HepG2 (cell line): ENCODE results near the gene HOXA6. TPM values are rescaled to one million over a fixed set of nuclear protein-coding genes. Genes with fewer than 3 reads are reported as not detected.

Experiments
- HNRNPLL ChIP-seq: fragments of 200-400 bp; formaldehyde crosslinking; IDR thresholded peaks from 2 replicates; pipeline ENCODE4 v1.6.1; 2017; ENCODE audit warnings: mild to moderate bottlenecking, low read depth, low read length; ENCODE audit not compliant: poor library complexity, severe bottlenecking
- IRF1 ChIP-seq: sonication (generic); formaldehyde crosslinking; IDR thresholded peaks from 2 replicates; pipeline ENCODE4 v1.4.0; 2020; ENCODE audit warnings: low read depth, mild to moderate bottlenecking, missing genetic modification reagents
- KLF11 ChIP-seq: IDR thresholded peaks from 2 replicates; pipeline ENCODE4 v1.6.1; 2016; ENCODE audit warnings: missing compliant biosample characterization
- MTA3 ChIP-seq: sonication (generic); formaldehyde crosslinking; IDR thresholded peaks from 2 replicates; pipeline ENCODE4 v1.4.0; 2020; ENCODE audit warnings: missing genetic modification reagents
- MTERF4 ChIP-seq: sonication (generic); formaldehyde crosslinking; IDR thresholded peaks from 2 replicates; pipeline ENCODE4 v1.8.0; 2023; ENCODE audit warnings: mild to moderate bottlenecking, missing genetic modification reagents
- NR2F6 ChIP-seq, 2 experiments: IDR thresholded peaks; 2 replicates each; pipeline ENCODE4 v1.6.1; 2016; ENCODE audit warnings: antibody characterized with exemption in 1 of 2, mild to moderate bottlenecking in 1 of 2
- PHF8 ChIP-seq: sonication (generic); formaldehyde crosslinking; IDR thresholded peaks from 2 replicates; pipeline ENCODE4 v1.5.0; 2020; ENCODE audit warnings: missing genetic modification reagents
- PRMT3 ChIP-seq: sonication (generic); formaldehyde crosslinking; IDR thresholded peaks from 2 replicates; pipeline ENCODE4 v1.8.1; 2022; ENCODE audit warnings: low read depth, mild to moderate bottlenecking, moderate library complexity, missing genetic modification reagents, borderline replicate concordance
- SNAI1 ChIP-seq: sonication (generic); formaldehyde crosslinking; IDR thresholded peaks from 2 replicates; pipeline ENCODE4 v1.5.0; 2020; ENCODE audit warnings: mild to moderate bottlenecking, missing genetic modification reagents, borderline replicate concordance
- SNAPC2 ChIP-seq: sonication (generic); formaldehyde crosslinking; IDR thresholded peaks from 2 replicates; pipeline ENCODE4 v1.8.1; 2022; ENCODE audit warnings: mild to moderate bottlenecking, missing genetic modification reagents
- SP4 ChIP-seq: sonication (generic); formaldehyde crosslinking; IDR thresholded peaks from 2 replicates; pipeline ENCODE4 v1.8.1; 2023; ENCODE audit warnings: mild to moderate bottlenecking, missing genetic modification reagents
- ZFP62 ChIP-seq: sonication (generic); formaldehyde crosslinking; IDR thresholded peaks from 2 replicates; pipeline ENCODE4 v1.4.0; 2020; ENCODE audit warnings: missing genetic modification reagents
- ZNF329 ChIP-seq: sonication (generic); formaldehyde crosslinking; IDR thresholded peaks from 2 replicates; pipeline ENCODE4 v1.9.0; 2021; ENCODE audit warnings: low read depth, mild to moderate bottlenecking, missing genetic modification reagents
- ZNF367 ChIP-seq: sonication (generic); formaldehyde crosslinking; IDR thresholded peaks from 2 replicates; pipeline ENCODE4 v1.4.0; 2020; ENCODE audit warnings: missing genetic modification reagents, borderline replicate concordance
- ZNF510 ChIP-seq: sonication (generic); formaldehyde crosslinking; IDR thresholded peaks from 2 replicates; pipeline ENCODE4 v1.4.0; 2020; ENCODE audit warnings: low read depth, mild to moderate bottlenecking, missing genetic modification reagents
- ZNF549 ChIP-seq: sonication (generic); formaldehyde crosslinking; IDR thresholded peaks from 2 replicates; pipeline ENCODE4 v1.5.0; 2020; ENCODE audit warnings: missing genetic modification reagents
- ZNF780A ChIP-seq: sonication (generic); formaldehyde crosslinking; IDR thresholded peaks from 2 replicates; pipeline ENCODE4 v1.8.0; 2022; ENCODE audit warnings: mild to moderate bottlenecking, missing genetic modification reagents, moderate library complexity
- polyA plus RNA-seq, 8 experiments: library from polyadenylated mRNA; depleted of rRNA in 3 of 8; stranded (reverse) in 7 of 8; unstranded in 1 of 8; fragments of >200 nt; fragmentation: Illumina TruSeq in 4 of 8; extraction: Trizol in 4 of 8; gene quantifications; 2 replicates each; pipeline versions ENCODE4 v1.2.1 to v1.2.3, GENCODE V29; 2011 to 2016; ENCODE audit warnings: low read depth in 4 of 8, missing spikeins in 1 of 8, mixed read lengths in 1 of 8; ENCODE audit not compliant: insufficient read depth in 1 of 8
- total RNA-seq, 5 experiments: library from RNA; depleted of rRNA; stranded (reverse); fragments of >200 nt; fragmentation: Illumina TruSeq; extraction: Trizol; gene quantifications; 2 replicates each; pipeline ENCODE4 v1.2.3, GENCODE V29; 2016; ENCODE audit warnings: low read depth in 1 of 5
- TF ChIP-seq, protein P1 (sequence below): sonication (generic); formaldehyde crosslinking; IDR thresholded peaks from 2 replicates; pipeline ENCODE4 v1.9.0; 2021; ENCODE audit warnings: missing genetic modification reagents, borderline replicate concordance
- TF ChIP-seq, protein P2 (sequence below): sonication (generic); formaldehyde crosslinking; IDR thresholded peaks from 2 replicates; pipeline ENCODE4 v1.4.0; 2020; ENCODE audit warnings: mild to moderate bottlenecking, missing genetic modification reagents, borderline replicate concordance

HOXA6 gene
- total and polyA plus RNA-seq, 2 of the 13 experiments (the other 11 are each of a cell fraction or from before 2014, with no cell fraction given), result 1.3 to 1.5 TPM

GRCh38 chr7:27122077-27122910, 25.3 kb downstream of the HOXA6 start (continued):
- TF ChIP-seq IRF1 (CRISPR knock-in tag) (no peak), MTA3 (CRISPR knock-in tag) (no peak), HNRNPLL (peak; percentile 93), ZNF780A (CRISPR knock-in tag) (no peak), SNAPC2 (CRISPR knock-in tag) (0 out of 2 replicates have a peak, but pooled peaks have one; percentile 69), NR2F6 (IDR thresholded peaks at IDR 0.05) (no peak), NR2F6 (CRISPR knock-in tag; IDR thresholded peaks at IDR 0.05) (no peak; the same call in 1 of the 2 replicates), PHF8 (CRISPR knock-in tag) (peak; percentile 72), PRMT3 (CRISPR knock-in tag) (no peak), SNAI1 (no peak; the same call in 1 of the 2 replicates), MTERF4 (CRISPR knock-in tag) (no peak), ZNF549 (no peak), ZNF510 (CRISPR knock-in tag) (no peak; the same call in 1 of the 2 replicates), SP4 (CRISPR knock-in tag) (no peak), ZNF329 (CRISPR knock-in tag) (no peak), ZNF367 (CRISPR knock-in tag) (no peak), ZFP62 (CRISPR knock-in tag) (no peak), KLF11 (CRISPR knock-in tag) (no peak)
- TF ChIP-seq, protein P1, sequence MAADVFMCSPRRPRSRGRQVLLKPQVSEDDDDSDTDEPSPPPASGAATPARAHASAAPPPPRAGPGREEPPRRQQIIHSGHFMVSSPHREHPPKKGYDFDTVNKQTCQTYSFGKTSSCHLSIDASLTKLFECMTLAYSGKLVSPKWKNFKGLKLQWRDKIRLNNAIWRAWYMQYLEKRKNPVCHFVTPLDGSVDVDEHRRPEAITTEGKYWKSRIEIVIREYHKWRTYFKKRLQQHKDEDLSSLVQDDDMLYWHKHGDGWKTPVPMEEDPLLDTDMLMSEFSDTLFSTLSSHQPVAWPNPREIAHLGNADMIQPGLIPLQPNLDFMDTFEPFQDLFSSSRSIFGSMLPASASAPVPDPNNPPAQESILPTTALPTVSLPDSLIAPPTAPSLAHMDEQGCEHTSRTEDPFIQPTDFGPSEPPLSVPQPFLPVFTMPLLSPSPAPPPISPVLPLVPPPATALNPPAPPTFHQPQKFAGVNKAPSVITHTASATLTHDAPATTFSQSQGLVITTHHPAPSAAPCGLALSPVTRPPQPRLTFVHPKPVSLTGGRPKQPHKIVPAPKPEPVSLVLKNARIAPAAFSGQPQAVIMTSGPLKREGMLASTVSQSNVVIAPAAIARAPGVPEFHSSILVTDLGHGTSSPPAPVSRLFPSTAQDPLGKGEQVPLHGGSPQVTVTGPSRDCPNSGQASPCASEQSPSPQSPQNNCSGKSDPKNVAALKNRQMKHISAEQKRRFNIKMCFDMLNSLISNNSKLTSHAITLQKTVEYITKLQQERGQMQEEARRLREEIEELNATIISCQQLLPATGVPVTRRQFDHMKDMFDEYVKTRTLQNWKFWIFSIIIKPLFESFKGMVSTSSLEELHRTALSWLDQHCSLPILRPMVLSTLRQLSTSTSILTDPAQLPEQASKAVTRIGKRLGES (CRISPR knock-in tag), result no peak
- TF ChIP-seq, protein P2, sequence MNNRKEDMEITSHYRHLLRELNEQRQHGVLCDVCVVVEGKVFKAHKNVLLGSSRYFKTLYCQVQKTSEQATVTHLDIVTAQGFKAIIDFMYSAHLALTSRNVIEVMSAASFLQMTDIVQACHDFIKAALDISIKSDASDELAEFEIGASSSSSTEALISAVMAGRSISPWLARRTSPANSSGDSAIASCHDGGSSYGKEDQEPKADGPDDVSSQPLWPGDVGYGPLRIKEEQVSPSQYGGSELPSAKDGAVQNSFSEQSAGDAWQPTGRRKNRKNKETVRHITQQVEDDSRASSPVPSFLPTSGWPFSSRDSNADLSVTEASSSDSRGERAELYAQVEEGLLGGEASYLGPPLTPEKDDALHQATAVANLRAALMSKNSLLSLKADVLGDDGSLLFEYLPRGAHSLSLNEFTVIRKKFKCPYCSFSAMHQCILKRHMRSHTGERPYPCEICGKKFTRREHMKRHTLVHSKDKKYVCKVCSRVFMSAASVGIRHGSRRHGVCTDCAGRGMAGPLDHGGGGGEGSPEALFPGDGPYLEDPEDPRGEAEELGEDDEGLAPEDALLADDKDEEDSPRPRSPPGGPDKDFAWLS (CRISPR knock-in tag), result no peak
